Colonic mucosa (tissue), 4 donors: ENCODE results near the gene CEP85. TPM values are rescaled to one million over a fixed set of nuclear protein-coding genes. Genes with fewer than 3 reads are reported as not detected.

Source experiments
- DNase-seq: peaks from one replicate; pipeline ENCODE4 v3.0.0-alpha.2; 2020
- H3K27ac ChIP-seq: fragments of 200-600 bp; one replicate; pipeline ENCODE4 v1.8.0; 2021
- H3K27me3 ChIP-seq: fragments of 200-600 bp; one replicate; pipeline ENCODE4 v1.8.0; 2021
- H3K36me3 ChIP-seq: fragments of 200-600 bp; one replicate; pipeline ENCODE4 v1.8.0; 2021
- H3K4me1 ChIP-seq: fragments of 200-600 bp; one replicate; pipeline ENCODE4 v1.8.0; 2021; ENCODE audit warnings: mild to moderate bottlenecking
- H3K4me3 ChIP-seq: fragments of 200-600 bp; one replicate; pipeline ENCODE4 v1.8.0; 2021
- H3K9ac ChIP-seq, 2 donors: one replicate each; pipeline ENCODE4 v1.7.0; 2013; ENCODE audit warnings: control low read depth in 2 of 2, low read depth in 2 of 2, low read length in 2 of 2
- H3K9me3 ChIP-seq: fragments of 200-600 bp; one replicate; pipeline ENCODE4 v1.8.0; 2021
- intact Hi-C: fragments of 100-400 bp; cut with DNase I; formaldehyde crosslinking; loops from one replicate; pipeline ENCODE4 v1.14.1; 2022
- total RNA-seq, 2 donors: library from RNA; stranded (reverse); fragmentation: NEBNext Ultra II Directional in 1 of 2; extraction: Animal tissue kit (Norgen Biotek cat#: 25700) in 1 of 2; gene quantifications; one replicate each; pipeline ENCODE4 v1.2.1, GENCODE V29; 2021
- TF ChIP-seq, protein P1 (sequence below): fragments of 200-600 bp; IDR thresholded peaks from one replicate; pipeline ENCODE4 v1.8.0; 2022; ENCODE audit warnings: antibody characterized with exemption, mild to moderate bottlenecking
- donor health status: healthy.
- donor health status: DM: no; HTN: no; CAD: no.
- donor health status: DM: no; HTN: no; CAD: no.

Gene CEP85
- total RNA-seq, 2 donors from 2014 or later = 10.7 to 18.8 TPM

DNA sequence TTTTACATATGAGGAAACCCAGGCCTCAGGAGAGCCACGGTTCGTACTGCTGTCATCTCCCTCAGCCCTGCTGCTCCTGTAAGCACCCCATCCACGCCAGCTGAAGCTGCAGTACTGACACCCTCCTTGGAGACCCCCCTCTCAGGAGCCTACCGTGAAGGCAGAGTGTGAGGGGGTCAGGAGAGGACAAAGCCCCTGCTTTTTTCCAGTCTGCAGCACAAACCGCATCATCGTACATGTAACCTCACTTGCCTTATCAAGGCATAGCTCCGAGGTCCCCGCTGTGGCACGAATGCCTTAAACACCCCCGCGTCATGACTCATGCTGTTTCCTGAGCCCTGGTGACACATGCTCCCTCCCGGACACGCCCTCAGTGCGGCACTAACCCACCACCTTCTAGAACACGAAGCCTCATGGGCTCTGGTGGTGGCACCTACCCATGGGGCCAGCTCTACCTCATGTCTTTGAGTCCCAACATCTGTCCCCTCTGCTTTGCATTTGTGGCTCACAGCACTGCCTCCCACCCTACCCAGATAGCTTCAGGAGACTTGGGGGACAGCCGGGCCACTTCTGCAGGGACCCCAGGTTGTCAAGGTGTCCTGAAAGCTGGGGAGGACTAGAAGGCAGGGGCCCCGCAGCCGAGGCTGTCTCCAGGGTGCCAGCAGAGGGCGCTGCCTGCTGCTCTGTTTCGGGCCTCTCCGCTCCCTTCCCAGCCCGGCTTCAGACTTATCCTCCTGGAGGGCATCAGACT lies 50.8 kb downstream of the CEP85 start:
- peak overlapping the region; percentile 34 for H3K27ac ChIP-seq
- peak; percentile 74 for DNase-seq
- intact Hi-C loops = loop anchor here (2.0 kb wide), 1 partner anchor 80 kb away; no protein-coding TSS in a partner anchor
- TF ChIP-seq, protein P1, sequence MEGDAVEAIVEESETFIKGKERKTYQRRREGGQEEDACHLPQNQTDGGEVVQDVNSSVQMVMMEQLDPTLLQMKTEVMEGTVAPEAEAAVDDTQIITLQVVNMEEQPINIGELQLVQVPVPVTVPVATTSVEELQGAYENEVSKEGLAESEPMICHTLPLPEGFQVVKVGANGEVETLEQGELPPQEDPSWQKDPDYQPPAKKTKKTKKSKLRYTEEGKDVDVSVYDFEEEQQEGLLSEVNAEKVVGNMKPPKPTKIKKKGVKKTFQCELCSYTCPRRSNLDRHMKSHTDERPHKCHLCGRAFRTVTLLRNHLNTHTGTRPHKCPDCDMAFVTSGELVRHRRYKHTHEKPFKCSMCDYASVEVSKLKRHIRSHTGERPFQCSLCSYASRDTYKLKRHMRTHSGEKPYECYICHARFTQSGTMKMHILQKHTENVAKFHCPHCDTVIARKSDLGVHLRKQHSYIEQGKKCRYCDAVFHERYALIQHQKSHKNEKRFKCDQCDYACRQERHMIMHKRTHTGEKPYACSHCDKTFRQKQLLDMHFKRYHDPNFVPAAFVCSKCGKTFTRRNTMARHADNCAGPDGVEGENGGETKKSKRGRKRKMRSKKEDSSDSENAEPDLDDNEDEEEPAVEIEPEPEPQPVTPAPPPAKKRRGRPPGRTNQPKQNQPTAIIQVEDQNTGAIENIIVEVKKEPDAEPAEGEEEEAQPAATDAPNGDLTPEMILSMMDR = peak; percentile 82
- H3K9me3 ChIP-seq = no peaks in the 10 kb centered on the region
- no peaks in the 10 kb centered on the region for H3K27me3 ChIP-seq
- peak overlapping the region in 1 of 2 donors; percentile 68 for H3K9ac ChIP-seq
- H3K4me1 ChIP-seq = peaks cover 15% of the 10 kb centered on the region
- H3K4me3 ChIP-seq = no peak overlapping the region
- H3K36me3 ChIP-seq = peaks cover 7% of the 10 kb centered on the region

GRCh38 chr1:26285366-26286063 lies 51.5 kb downstream of the CEP85 start:
- no peaks in the 10 kb centered on the region for H3K9me3 ChIP-seq
- TF ChIP-seq, protein P1 = peak; percentile 32
- intact Hi-C loops = loop anchor here (2.0 kb wide), 1 partner anchor 79 kb away; no protein-coding TSS in a partner anchor
- DNase-seq = peak; percentile 65
- H3K4me1 ChIP-seq = peaks cover 22% of the 10 kb centered on the region
- H3K36me3 ChIP-seq = peaks cover 7% of the 10 kb centered on the region
- peak overlapping the region; percentile 34 for H3K27ac ChIP-seq
- no peak overlapping the region for H3K9ac ChIP-seq
- no peak overlapping the region for H3K4me3 ChIP-seq
- H3K27me3 ChIP-seq = no peaks in the 10 kb centered on the region

DNA sequence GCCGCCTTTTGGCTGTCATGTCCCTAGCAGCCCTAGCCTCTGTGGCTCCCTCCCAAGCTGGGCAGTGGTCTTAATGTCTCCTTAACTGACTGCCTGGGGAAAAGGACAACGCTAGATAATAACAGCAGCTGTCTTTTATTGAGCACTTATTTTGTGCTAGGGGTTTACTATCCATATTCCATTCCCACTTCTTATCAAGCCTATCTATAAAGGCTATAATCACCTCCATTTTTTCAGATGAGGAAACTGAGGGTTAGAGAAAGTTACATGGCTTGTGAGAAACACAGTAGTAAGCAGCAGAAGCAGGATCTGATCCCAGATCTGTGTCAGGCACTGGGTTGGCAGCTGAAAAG lies 52.0 kb downstream of the CEP85 start:
- TF ChIP-seq, protein P1 = no peak
- no peaks in the 10 kb centered on the region for H3K27me3 ChIP-seq
- no peak overlapping the region for H3K4me3 ChIP-seq
- no peak for DNase-seq
- peaks cover 22% of the 10 kb centered on the region for H3K4me1 ChIP-seq
- no peak overlapping the region for H3K9ac ChIP-seq
- no peaks in the 10 kb centered on the region for H3K9me3 ChIP-seq
- intact Hi-C loops = no loop called here
- peak overlapping the region; percentile 67 for H3K27ac ChIP-seq
- H3K36me3 ChIP-seq = peaks cover 7% of the 10 kb centered on the region

DNA sequence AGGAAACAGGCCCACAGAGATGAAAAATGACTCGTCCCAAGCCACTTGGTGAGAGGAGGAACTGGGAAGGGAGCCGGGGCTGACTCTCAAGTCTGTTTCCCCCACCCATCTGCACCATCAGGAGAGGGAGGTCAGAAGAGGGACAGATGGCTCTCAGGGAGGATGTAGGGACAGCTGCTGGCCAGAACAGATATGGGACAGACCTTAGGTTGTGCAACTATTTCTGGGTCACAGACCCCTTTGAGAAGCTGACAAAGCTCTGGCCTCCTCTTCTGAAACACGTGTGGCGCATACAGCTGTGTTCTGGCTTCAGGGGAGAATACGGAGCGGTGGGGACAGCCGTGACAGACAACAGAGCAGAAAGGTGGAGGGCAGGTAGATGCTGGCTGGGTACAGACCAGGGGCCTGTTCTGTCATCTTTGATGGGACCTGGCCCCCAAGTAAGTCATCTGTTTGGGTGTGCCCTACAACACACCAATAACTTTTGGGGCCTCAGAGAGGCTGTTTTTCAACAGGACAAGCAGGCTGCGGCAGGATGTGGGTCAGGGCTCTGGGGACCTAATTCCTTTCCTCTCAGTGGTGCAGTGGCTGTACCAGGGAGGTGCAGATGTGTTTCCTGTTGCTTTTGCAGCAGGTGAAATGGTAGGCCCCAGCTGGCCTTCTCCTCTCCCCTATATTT lies 53.2 kb downstream of the CEP85 start:
- Histone ChIP-seq H3K4me3 (no peak overlapping the region), H3K4me1 (peaks cover 11% of the 10 kb centered on the region), H3K27ac (peak overlapping the region; percentile 67), H3K36me3 (no peaks in the 10 kb centered on the region), H3K9ac (no peak overlapping the region), H3K9me3 (no peaks in the 10 kb centered on the region), H3K27me3 (no peaks in the 10 kb centered on the region)
- intact Hi-C loops = no loop called here
- peak; percentile 53 for DNase-seq
- TF ChIP-seq, protein P1 = no peak

DNA sequence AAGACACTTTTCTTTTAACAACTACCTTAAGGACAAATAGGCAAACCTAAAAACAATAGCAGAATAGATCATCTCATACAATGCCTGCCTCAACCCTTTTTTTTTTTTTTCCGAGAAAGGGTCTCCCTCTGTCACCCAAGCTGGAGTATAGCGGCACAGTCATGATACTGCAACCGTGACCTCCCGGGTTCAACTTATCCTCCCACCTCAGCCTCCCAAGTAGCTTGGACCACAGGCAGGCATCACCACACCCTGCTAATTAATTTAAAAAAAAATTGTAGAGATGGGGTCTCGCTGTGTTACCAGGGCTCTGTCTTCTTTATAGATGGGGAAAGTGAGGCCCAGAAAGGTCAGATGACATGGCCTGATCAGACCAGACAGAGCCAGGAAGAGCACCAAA lies 53.8 kb downstream of the CEP85 start:
- Histone ChIP-seq H3K9ac (no peak overlapping the region), H3K4me1 (peaks cover 11% of the 10 kb centered on the region), H3K9me3 (no peaks in the 10 kb centered on the region), H3K27ac (peak overlapping the region; percentile 67), H3K4me3 (no peak overlapping the region), H3K27me3 (no peaks in the 10 kb centered on the region), H3K36me3 (no peaks in the 10 kb centered on the region)
- intact Hi-C loops = no loop called here
- DNase-seq = no peak
- TF ChIP-seq, protein P1 = no peak
